GM19463 (cell line): Measurements from ENCODE around the gene SLC38A4.

Experiments
- ATAC-seq: cut with Tn5 transposase; IDR thresholded peaks from one replicate; pipeline ENCODE4 v1.9.1; 2021; ENCODE audit warnings: mild to moderate bottlenecking, moderate library complexity; ENCODE audit not compliant: unreplicated experiment

SLC38A4 gene

DNA sequence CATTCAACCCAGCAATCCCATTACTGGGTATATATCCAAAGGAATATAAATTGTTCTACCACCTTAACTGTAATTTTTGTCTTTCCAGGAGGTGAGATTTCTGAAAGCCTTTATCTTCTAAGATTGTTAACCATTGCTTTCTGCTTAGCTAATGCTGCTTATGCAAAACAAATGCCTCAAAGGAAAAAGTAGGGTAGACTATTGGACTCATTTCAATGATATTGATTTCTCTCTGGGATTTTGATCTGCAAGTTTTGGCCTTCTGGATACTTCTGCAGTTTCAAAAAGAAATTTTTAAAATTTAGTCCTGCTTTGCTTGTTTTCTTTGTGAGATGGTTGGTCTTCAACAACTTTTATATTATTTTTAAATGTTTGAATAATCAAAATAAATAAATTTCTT, 108.6 kb downstream of the SLC38A4 start:
- ATAC-seq = no peak
